ENCODE results near the gene SPOPL.

GRCh38 chr2:138622613-138623012, 121.0 kb downstream of the SPOPL start:
- TF ChIP-seq POLR2AphosphoS5 (IDR thresholded peaks at IDR 0.05; ENCODE audit: low read depth) (no peak), REST (IDR thresholded peaks at IDR 0.05; ENCODE audit: insufficient replicate concordance, low read depth) (no peak), CTCF (IDR thresholded peaks at IDR 0.05; ENCODE audit: insufficient read depth, low read length) (no peak)
